ENCODE measurements around the gene ZSWIM6.
A peak's percentile ranks its signal among the peaks of the same experiment; 100 is the strongest.

The ZSWIM6 gene

DNA sequence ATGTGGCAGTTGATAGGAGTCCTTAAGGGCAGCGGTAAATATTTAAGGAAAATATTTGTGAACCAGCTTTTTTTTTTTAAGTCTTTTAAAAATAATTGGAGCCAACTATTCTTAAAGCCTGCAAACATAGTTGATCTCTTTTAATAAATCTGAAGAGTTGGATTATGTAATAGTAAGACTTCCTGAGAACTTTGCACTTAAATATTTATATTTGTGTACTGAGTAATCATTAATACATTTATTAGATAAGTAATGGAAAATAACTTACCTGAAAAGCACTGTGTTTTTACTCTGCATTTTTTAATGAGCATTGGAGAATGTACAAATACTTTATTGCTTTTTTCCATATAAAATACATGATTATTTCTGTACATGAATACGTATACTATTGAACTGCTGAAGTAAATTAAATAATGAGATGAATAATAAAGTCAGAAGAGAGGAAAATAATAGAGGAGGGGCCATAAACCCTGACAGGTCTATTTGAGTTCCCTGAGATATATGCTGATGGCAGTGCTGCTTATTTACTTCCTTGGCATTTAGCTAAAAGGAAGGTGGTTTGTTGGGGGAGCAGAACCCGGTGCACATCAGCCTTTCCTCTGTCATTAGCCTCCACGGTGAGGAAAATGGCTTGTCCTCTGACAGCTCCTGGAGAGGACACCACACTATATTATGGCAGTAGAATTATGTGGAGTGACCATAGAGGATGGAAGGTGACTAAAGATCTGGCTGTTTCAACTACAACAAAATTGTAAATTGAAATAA lies 148.0 kb downstream of the ZSWIM6 start:
- TF ChIP-seq, protein P1, sequence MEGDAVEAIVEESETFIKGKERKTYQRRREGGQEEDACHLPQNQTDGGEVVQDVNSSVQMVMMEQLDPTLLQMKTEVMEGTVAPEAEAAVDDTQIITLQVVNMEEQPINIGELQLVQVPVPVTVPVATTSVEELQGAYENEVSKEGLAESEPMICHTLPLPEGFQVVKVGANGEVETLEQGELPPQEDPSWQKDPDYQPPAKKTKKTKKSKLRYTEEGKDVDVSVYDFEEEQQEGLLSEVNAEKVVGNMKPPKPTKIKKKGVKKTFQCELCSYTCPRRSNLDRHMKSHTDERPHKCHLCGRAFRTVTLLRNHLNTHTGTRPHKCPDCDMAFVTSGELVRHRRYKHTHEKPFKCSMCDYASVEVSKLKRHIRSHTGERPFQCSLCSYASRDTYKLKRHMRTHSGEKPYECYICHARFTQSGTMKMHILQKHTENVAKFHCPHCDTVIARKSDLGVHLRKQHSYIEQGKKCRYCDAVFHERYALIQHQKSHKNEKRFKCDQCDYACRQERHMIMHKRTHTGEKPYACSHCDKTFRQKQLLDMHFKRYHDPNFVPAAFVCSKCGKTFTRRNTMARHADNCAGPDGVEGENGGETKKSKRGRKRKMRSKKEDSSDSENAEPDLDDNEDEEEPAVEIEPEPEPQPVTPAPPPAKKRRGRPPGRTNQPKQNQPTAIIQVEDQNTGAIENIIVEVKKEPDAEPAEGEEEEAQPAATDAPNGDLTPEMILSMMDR (IDR thresholded peaks at IDR 0.05; ENCODE audit: insufficient read depth, low read depth, low read length, missing control alignments) = no peak
- H3K4me3 ChIP-seq (ENCODE audit: low read depth, low read length) = no peak overlapping the region
- DNase-seq (ENCODE audit: low read depth) = no peak

- DNase-seq (ENCODE audit: low read depth) = no peak
- TF ChIP-seq, protein P1 (IDR thresholded peaks at IDR 0.05; ENCODE audit: insufficient read depth, low read depth, low read length, missing control alignments) = no peak
- H3K4me3 ChIP-seq (ENCODE audit: low read depth, low read length) = no peak overlapping the region
Observed at GRCh38 chr5:61482980-61483379, 150.9 kb downstream of the ZSWIM6 start.

- TF ChIP-seq, protein P1 (IDR thresholded peaks at IDR 0.05; ENCODE audit: insufficient read depth, low read depth, low read length, missing control alignments) = no peak
- H3K4me3 ChIP-seq (ENCODE audit: low read depth, low read length) = no peak overlapping the region
- DNase-seq (ENCODE audit: low read depth) = no peak
Observed at GRCh38 chr5:61486476-61486875, 154.4 kb downstream of the ZSWIM6 start.

DNA sequence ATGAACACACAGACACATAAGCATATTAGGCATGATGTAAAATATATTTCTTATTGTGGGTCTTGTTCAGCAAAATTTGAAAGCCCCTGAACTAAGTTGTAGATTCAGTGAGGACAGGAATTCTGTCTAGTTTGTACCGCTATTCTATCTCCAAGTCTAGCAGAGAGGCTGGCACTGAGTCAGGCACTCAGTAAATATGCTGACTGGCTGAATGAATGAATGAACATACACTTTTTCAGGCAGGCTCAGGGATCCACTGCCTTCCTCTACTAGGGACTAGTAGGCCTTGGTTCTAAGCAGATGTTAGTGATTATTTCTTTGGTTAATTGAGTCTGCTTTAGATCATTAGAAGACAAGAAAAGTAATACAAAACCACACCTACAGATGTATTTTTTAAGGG lies 157.5 kb downstream of the ZSWIM6 start:
- H3K4me3 ChIP-seq (ENCODE audit: low read depth, low read length) = no peak overlapping the region
- TF ChIP-seq, protein P1 (IDR thresholded peaks at IDR 0.05; ENCODE audit: insufficient read depth, low read depth, low read length, missing control alignments) = no peak
- DNase-seq (ENCODE audit: low read depth) = no peak

DNA sequence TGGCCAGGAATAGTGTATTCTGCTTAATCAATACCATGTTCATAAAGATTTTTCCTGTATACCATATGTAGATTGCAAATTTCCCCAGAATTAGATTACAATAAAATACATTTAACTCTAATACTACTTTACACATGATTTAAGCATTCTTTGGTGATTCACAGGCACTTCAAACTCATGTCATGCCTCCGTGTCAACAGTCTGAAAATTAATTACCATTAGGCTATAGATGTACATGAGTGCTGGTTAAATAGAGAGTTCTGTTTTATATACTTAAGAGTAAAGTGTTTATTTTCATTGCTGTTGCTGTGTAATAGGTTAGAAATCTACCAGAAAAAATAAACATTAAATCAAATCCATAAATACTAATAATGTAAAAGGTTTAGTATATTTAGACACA lies 159.8 kb downstream of the ZSWIM6 start:
- DNase-seq (ENCODE audit: low read depth) = no peak
- TF ChIP-seq, protein P1 (IDR thresholded peaks at IDR 0.05; ENCODE audit: insufficient read depth, low read depth, low read length, missing control alignments) = no peak
- no peak overlapping the region for H3K4me3 ChIP-seq (ENCODE audit: low read depth, low read length)

- TF ChIP-seq, protein P1 (IDR thresholded peaks at IDR 0.05; ENCODE audit: insufficient read depth, low read depth, low read length, missing control alignments) = no peak
- DNase-seq (ENCODE audit: low read depth) = peak; percentile 44
Observed at GRCh38 chr5:61493973-61494372, 161.9 kb downstream of the ZSWIM6 start.

DNA sequence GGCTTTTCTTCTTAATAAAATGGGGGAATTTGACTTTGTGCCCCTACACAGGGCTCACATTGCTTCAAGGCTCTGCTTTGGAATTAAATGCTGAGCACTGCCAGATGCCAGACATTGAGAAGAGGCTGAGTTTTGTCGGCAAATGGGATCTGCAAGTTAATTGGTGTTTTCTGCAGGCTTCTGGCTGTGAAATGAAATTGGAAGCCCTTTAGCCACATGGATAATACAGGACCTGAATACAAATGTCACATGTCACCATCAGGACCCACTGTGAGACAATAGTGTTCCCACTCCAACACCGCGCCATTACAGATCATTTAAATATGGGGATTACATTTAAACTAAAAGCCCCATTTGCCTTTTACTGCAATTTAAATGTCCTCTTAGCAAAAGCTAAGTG lies 164.4 kb downstream of the ZSWIM6 start:
- H3K4me3 ChIP-seq (ENCODE audit: low read depth, low read length) = no peak overlapping the region
- no peak for DNase-seq (ENCODE audit: low read depth)
- TF ChIP-seq, protein P1 (IDR thresholded peaks at IDR 0.05; ENCODE audit: insufficient read depth, low read depth, low read length, missing control alignments) = no peak

More at GRCh38 chr5:61493973-61494372, 161.9 kb downstream of the ZSWIM6 start:
- no peak overlapping the region for H3K4me3 ChIP-seq (ENCODE audit: low read depth, low read length)

Data from GM12865 (cell line).